ENCODE results near the gene ERC2. TPM values are rescaled to one million over a fixed set of nuclear protein-coding genes. Genes with fewer than 3 reads are reported as not detected.

The ERC2 gene
- total and polyA plus RNA-seq, 2 donors (not counting 1 experiment from before 2014, with no cell fraction given): 0.14 to 0.17 TPM

GRCh38 chr3:55466526-55466925 lies 1001.7 kb downstream of the ERC2 start:
- Histone ChIP-seq H3K36me3 (ENCODE audit: control insufficient read depth, insufficient read depth, low read length) (peaks cover 15% of the 10 kb centered on the region), H3K4me2 (ENCODE audit: extremely low read depth, insufficient read depth, low read length) (no peak overlapping the region), H3K4me3 (replicated peaks in 1 of 4; ENCODE audit: control extremely low read depth in 1 of 4, insufficient read depth in 1 of 4, low read depth in 3 of 4, low read length in 4 of 4) (no peak overlapping the region), H3K79me2 (ENCODE audit: control insufficient read depth, insufficient read depth, low read length) (peaks cover under 1% of the 10 kb centered on the region), H3K9me3 (ENCODE audit: control insufficient read depth, insufficient read depth, low read depth, low read length) (no peaks in the 10 kb centered on the region), H3K27ac (ENCODE audit: insufficient read depth, low read length) (peak overlapping the region; percentile 22), H3K27me3 (ENCODE audit: control insufficient read depth, insufficient read depth, low read length) (no peaks in the 10 kb centered on the region), H3K4me1 (ENCODE audit: control insufficient read depth, extremely low read depth, insufficient read depth, low read length) (peaks cover 2% of the 10 kb centered on the region), H3K9ac (ENCODE audit: insufficient read depth, low read length) (no peak overlapping the region), H2AFZ (ENCODE audit: low read length) (no peak overlapping the region), H4K20me1 (ENCODE audit: control insufficient read depth, extremely low read depth, insufficient read depth, low read length) (no peaks in the 10 kb centered on the region)
- no peak for DNase-seq (ENCODE audit: low read depth in 2 of 2)
- no peak for TF ChIP-seq EZH2 (IDR thresholded peaks at IDR 0.05; ENCODE audit: low read length, missing control alignments)
- no peak for TF ChIP-seq CTCF (conservative IDR thresholded peaks at IDR 0.05 in 1 of 2, IDR thresholded peaks at IDR 0.05 in 1 of 2; ENCODE audit: low read depth in 1 of 2, low read length in 2 of 2)

- Histone ChIP-seq H3K27ac (ENCODE audit: insufficient read depth, low read length) (no peak overlapping the region), H2AFZ (ENCODE audit: low read length) (no peak overlapping the region), H3K4me3 (replicated peaks in 1 of 4; ENCODE audit: control extremely low read depth in 1 of 4, insufficient read depth in 1 of 4, low read depth in 3 of 4, low read length in 4 of 4) (no peak overlapping the region), H4K20me1 (ENCODE audit: control insufficient read depth, extremely low read depth, insufficient read depth, low read length) (no peaks in the 10 kb centered on the region), H3K36me3 (ENCODE audit: control insufficient read depth, insufficient read depth, low read length) (no peaks in the 10 kb centered on the region), H3K4me2 (ENCODE audit: extremely low read depth, insufficient read depth, low read length) (no peak overlapping the region), H3K27me3 (ENCODE audit: control insufficient read depth, insufficient read depth, low read length) (no peaks in the 10 kb centered on the region), H3K79me2 (ENCODE audit: control insufficient read depth, insufficient read depth, low read length) (no peaks in the 10 kb centered on the region), H3K4me1 (ENCODE audit: control insufficient read depth, extremely low read depth, insufficient read depth, low read length) (no peaks in the 10 kb centered on the region), H3K9ac (ENCODE audit: insufficient read depth, low read length) (no peak overlapping the region), H3K9me3 (ENCODE audit: control insufficient read depth, insufficient read depth, low read depth, low read length) (no peaks in the 10 kb centered on the region)
- no peak for TF ChIP-seq CTCF (conservative IDR thresholded peaks at IDR 0.05 in 1 of 2, IDR thresholded peaks at IDR 0.05 in 1 of 2; ENCODE audit: low read depth in 1 of 2, low read length in 2 of 2)
- no peak for TF ChIP-seq EZH2 (IDR thresholded peaks at IDR 0.05; ENCODE audit: low read length, missing control alignments)
- peak; percentile 57 to 89 for DNase-seq (ENCODE audit: low read depth in 2 of 2)
Observed at GRCh38 chr3:55461896-55462295, 1006.4 kb downstream of the ERC2 start.

DNA sequence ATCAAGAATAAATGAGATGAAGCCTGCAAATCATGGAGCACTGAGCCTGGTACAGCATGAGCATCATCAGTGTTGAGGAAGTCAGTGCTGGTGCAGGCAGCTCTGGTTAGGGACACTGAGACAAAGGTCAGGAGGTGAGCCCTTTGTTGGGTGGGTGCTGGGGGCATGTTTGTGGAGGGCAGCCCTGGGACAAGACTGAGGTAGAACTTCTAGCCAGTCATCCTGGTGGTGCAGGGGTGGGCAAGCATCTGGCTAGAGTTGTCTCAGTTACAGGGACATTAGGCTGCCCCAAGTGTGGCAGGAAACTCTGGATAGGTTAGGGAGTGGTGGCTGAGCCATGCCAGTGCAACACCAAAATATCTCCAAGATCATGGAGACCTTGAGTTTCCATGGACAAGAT lies 1008.4 kb downstream of the ERC2 start:
- H3K4me2 ChIP-seq (ENCODE audit: extremely low read depth, insufficient read depth, low read length): no peak overlapping the region
- H3K9me3 ChIP-seq (ENCODE audit: control insufficient read depth, insufficient read depth, low read depth, low read length): no peaks in the 10 kb centered on the region
- no peaks in the 10 kb centered on the region for H3K4me1 ChIP-seq (ENCODE audit: control insufficient read depth, extremely low read depth, insufficient read depth, low read length)
- no peak overlapping the region for H3K9ac ChIP-seq (ENCODE audit: insufficient read depth, low read length)
- no peak overlapping the region for H3K4me3 ChIP-seq (replicated peaks in 1 of 4; ENCODE audit: control extremely low read depth in 1 of 4, insufficient read depth in 1 of 4, low read depth in 3 of 4, low read length in 4 of 4)
- no peak for DNase-seq (ENCODE audit: low read depth in 2 of 2)
- H3K27me3 ChIP-seq (ENCODE audit: control insufficient read depth, insufficient read depth, low read length): no peaks in the 10 kb centered on the region
- TF ChIP-seq EZH2 (IDR thresholded peaks at IDR 0.05; ENCODE audit: low read length, missing control alignments) (no peak), CTCF (conservative IDR thresholded peaks at IDR 0.05 in 1 of 2, IDR thresholded peaks at IDR 0.05 in 1 of 2; ENCODE audit: low read depth in 1 of 2, low read length in 2 of 2) (no peak)
- no peaks in the 10 kb centered on the region for H4K20me1 ChIP-seq (ENCODE audit: control insufficient read depth, extremely low read depth, insufficient read depth, low read length)
- no peak overlapping the region for H2AFZ ChIP-seq (ENCODE audit: low read length)
- no peak overlapping the region for H3K27ac ChIP-seq (ENCODE audit: insufficient read depth, low read length)
- no peaks in the 10 kb centered on the region for H3K36me3 ChIP-seq (ENCODE audit: control insufficient read depth, insufficient read depth, low read length)
- H3K79me2 ChIP-seq (ENCODE audit: control insufficient read depth, insufficient read depth, low read length): no peaks in the 10 kb centered on the region

Other genes starting within 250 kb of the ERC2 start
- gene CCDC66, start 88.7 kb upstream of the ERC2 start, total RNA-seq: 27.5 and 28.2 TPM in 2 replicates
- 7.1 and 8.3 TPM in 2 replicates for gene CCDC66, start 88.7 kb upstream of the ERC2 start, polyA plus RNA-seq
- 99.4 and 112 TPM in 2 replicates for gene TASOR, start 214.8 kb upstream of the ERC2 start, total RNA-seq
- gene TASOR, start 214.8 kb upstream of the ERC2 start, polyA plus RNA-seq: 28.3 and 37.0 TPM in 2 replicates

Measured in fibroblast of lung (primary cell).